Ascending aorta (tissue), 2 donors: ENCODE measurements around the gene PDZD2. TPM values are rescaled to one million over a fixed set of nuclear protein-coding genes. Genes with fewer than 3 reads are reported as not detected.

ENCODE experiments used
- DNase-seq, 2 donors: peaks; one replicate each; pipeline ENCODE4 v3.0.0-alpha.2; 2019; ENCODE audit warnings: low spot score in 2 of 2
- H3K27ac ChIP-seq, 2 donors: fragments of 200-600 bp; sonication (generic); one replicate each; pipeline ENCODE4 v1.5.1; 2016 to 2017; ENCODE audit warnings: mild to moderate bottlenecking in 1 of 2
- H3K27me3 ChIP-seq: fragments of 200-600 bp; sonication (generic); one replicate; pipeline ENCODE4 v1.5.1; 2017
- H3K36me3 ChIP-seq, 2 donors: fragments of 200-600 bp; sonication (generic); one replicate each; pipeline ENCODE4 v1.5.1; 2016
- H3K4me1 ChIP-seq, 2 donors: fragments of 200-600 bp; sonication (generic); one replicate each; pipeline ENCODE4 v1.5.1; 2016 to 2017; ENCODE audit warnings: mild to moderate bottlenecking in 1 of 2
- H3K4me3 ChIP-seq, 2 donors: fragments of 200-600 bp; sonication (generic); one replicate each; pipeline ENCODE4 v1.5.1; 2016 to 2017; ENCODE audit warnings: mild to moderate bottlenecking in 1 of 2
- H3K9me3 ChIP-seq, 2 donors: fragments of 200-600 bp; sonication (generic); one replicate each; pipeline ENCODE4 v1.5.1; 2016
- CTCF ChIP-seq, 3 experiments: fragments of 200-600 bp in 2 of 3; fragments of 450-650 bp in 1 of 3; sonication (generic) in 2 of 3; IDR thresholded peaks; one replicate each; pipeline ENCODE4 v1.5.1; 2016 to 2019; ENCODE audit warnings: antibody characterized with exemption in 3 of 3, mild to moderate bottlenecking in 1 of 3, moderate library complexity in 1 of 3
- intact Hi-C: fragments of 100-400 bp; cut with DNase I; formaldehyde crosslinking; loops from one replicate; pipeline ENCODE4 v1.15.1; 2023
- total RNA-seq: library from RNA; depleted of rRNA; stranded (reverse); fragments of >200 nt; gene quantifications from one replicate; pipeline ENCODE4 v1.1.0, GENCODE V29; 2016

PDZD2 gene
- total RNA-seq, 1 donor from 2014 or later = 8.1 TPM

GRCh38 chr5:31807789-31808540, 169.0 kb downstream of the PDZD2 start:
- no peak overlapping the region for H3K4me3 ChIP-seq
- no peaks in the 10 kb centered on the region for H3K27me3 ChIP-seq
- no peak overlapping the region for H3K27ac ChIP-seq
- TF ChIP-seq CTCF (IDR thresholded peaks at IDR 0.05) = no peak
- no peaks in the 10 kb centered on the region for H3K4me1 ChIP-seq
- H3K36me3 ChIP-seq = no peaks in the 10 kb centered on the region
- H3K9me3 ChIP-seq = no peaks in the 10 kb centered on the region
- intact Hi-C loops = loop anchor here (2.0 kb wide), 1 partner anchor 169 kb away; the partner anchor contains the start of gene PDZD2
- no peak for DNase-seq

GRCh38 chr5:31809050-31809870, 170.3 kb downstream of the PDZD2 start:
- H3K27ac ChIP-seq = no peak overlapping the region
- intact Hi-C loops = loop anchor here (1.0 to 2.0 kb wide), 2 partner anchors 170 to 228 kb away; partner anchors contain the start of gene PDZD2
- TF ChIP-seq CTCF (IDR thresholded peaks at IDR 0.05) = peak; percentile 50 to 77 (median 64)
- no peaks in the 10 kb centered on the region for H3K4me1 ChIP-seq
- no peaks in the 10 kb centered on the region for H3K36me3 ChIP-seq
- no peaks in the 10 kb centered on the region for H3K9me3 ChIP-seq
- peak in 1 of 2 donors; percentile 79 for DNase-seq
- H3K4me3 ChIP-seq = no peak overlapping the region
- H3K27me3 ChIP-seq = no peaks in the 10 kb centered on the region

GRCh38 chr5:31811210-31811609, 172.3 kb downstream of the PDZD2 start:
- intact Hi-C loops = no loop called here
- no peak for TF ChIP-seq CTCF (IDR thresholded peaks at IDR 0.05)
- no peaks in the 10 kb centered on the region for H3K4me1 ChIP-seq

GRCh38 chr5:31815376-31815775, 176.4 kb downstream of the PDZD2 start:
- no peaks in the 10 kb centered on the region for H3K27me3 ChIP-seq
- H3K4me1 ChIP-seq = no peaks in the 10 kb centered on the region
- no peak for DNase-seq
- no peaks in the 10 kb centered on the region for H3K9me3 ChIP-seq
- no peak overlapping the region for H3K27ac ChIP-seq
- H3K4me3 ChIP-seq = no peak overlapping the region
- no peak for TF ChIP-seq CTCF (IDR thresholded peaks at IDR 0.05)
- H3K36me3 ChIP-seq = no peaks in the 10 kb centered on the region
- intact Hi-C loops = no loop called here

More at GRCh38 chr5:31811210-31811609, 172.3 kb downstream of the PDZD2 start:
- Histone ChIP-seq H3K4me3 (no peak overlapping the region), H3K27ac (no peak overlapping the region), H3K27me3 (no peaks in the 10 kb centered on the region), H3K36me3 (no peaks in the 10 kb centered on the region), H3K9me3 (no peaks in the 10 kb centered on the region)
- DNase-seq = no peak

GRCh38 chr5:31819926-31820516, 181.1 kb downstream of the PDZD2 start:
- intact Hi-C loops = no loop called here
- Histone ChIP-seq H3K4me3 (no peak overlapping the region), H3K9me3 (no peaks in the 10 kb centered on the region), H3K27me3 (no peaks in the 10 kb centered on the region), H3K4me1 (no peaks in the 10 kb centered on the region), H3K36me3 (no peaks in the 10 kb centered on the region), H3K27ac (no peak overlapping the region)
- DNase-seq = no peak
- TF ChIP-seq CTCF (IDR thresholded peaks at IDR 0.05) = no peak
